HG03342 (cell line): ENCODE measurements around the gene KRT5.
"Not testable (repeated sequence)": the region's sequence is repeated elsewhere in the genome, so short reads cannot be mapped to it uniquely, and the experiment has no call there.

Experiments
- ATAC-seq: cut with Tn5 transposase; IDR thresholded peaks from one replicate; pipeline ENCODE4 v1.9.1; 2021; ENCODE audit warnings: mild to moderate bottlenecking, moderate library complexity; ENCODE audit not compliant: unreplicated experiment

Gene KRT5

DNA sequence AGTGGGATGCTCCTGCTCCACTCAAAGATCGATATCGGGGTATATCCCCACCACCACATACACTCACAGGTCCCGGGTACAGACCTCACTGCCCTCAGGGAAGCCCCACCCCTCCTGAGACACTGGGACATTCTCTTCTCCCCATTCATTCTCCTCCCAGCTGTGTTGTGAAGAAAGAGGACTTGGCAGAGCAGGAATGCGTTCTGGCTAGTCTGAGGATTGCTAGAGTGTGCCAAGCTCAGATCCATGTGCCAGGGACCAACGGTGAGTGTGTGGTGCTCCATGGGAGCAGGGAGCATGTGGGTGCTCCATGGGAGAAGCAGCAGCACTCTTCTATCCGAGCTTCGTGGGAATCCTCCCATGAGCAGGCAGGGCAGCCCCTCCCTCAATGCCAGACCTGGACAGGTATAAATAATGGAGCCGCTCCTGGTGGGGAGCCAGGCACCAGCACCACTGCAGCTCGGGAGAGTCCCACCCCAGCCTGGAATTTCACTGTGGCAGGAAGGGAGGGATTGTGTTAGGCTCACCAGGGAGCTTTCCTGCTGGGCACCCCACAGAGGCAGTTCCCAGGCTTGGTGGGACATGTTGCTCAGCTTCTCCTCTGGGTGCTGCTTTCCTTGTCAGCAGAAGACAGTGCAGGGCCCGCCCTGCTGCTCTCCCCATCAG is 2.3 kb upstream of the KRT5 start:
- ATAC-seq: no peak

DNA sequence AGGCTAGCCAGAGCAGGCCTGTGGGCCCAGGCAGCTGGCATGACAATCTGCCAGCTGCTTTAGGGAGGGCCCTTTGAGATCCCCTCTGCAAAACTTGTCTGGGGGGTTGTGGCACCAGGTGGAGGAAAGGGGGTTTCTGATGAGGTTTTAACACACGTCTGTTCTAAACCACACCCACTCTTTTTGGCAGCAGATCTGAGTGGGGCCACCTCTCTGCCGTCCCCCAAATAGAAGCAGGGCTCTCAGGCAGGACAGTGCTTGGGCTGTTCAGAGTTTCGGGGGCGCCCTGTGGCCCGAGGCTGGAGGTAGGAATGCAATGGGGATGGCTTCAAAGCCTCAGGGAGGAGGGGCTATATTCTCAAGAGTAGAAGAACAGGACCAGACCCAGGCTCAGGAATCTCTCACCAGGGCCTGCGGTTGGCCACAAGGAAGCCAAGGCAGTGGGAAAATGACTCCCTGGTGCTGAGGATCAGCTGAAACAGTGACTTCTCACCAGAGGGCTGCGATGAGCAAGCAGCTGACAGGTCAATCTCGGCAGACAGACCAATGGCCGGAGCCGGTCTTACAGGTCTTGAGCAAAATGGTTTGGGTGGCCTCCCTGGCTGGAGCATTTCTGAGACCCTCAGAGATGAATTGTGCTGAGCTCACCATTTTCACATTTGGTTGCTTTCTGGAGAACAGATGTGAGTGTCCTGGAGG is 1.5 kb upstream of the KRT5 start:
- ATAC-seq: no peak

DNA sequence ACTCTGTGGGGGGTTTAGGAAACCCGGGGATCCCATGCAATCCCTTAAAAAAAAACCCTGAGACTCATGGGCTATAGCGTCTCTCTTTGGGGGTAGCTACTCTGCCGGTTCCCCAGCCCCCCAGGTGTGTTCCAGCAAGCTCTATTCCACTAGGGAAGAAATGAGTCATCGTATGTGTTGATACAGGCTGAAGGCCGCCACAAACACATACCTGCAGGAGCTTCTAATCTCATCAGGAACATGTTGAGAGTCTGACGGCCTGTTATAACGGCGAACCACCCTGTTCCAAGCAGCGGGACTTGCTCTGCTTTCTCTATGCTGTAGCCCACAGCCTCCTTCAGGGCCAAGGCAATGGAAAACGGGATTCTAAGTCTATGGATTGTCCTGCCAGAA is 977 bp upstream of the KRT5 start:
- ATAC-seq: no peak

DNA sequence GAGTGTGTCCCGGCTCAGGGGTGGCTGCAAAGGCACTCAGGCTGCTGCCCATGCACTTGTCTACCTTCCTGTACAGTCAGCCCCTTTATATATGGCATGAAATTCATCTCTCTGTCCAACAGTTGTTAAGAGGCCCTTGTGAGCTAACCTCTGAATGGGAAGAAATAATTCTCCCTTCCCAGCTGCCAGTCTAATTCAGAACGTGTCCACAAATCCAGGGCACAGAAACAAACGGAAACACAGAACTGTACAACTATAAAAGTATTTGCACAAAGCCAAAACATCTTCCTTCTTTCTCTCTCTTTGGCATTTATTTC is 849 bp downstream of the KRT5 start:
- no peak for ATAC-seq

DNA sequence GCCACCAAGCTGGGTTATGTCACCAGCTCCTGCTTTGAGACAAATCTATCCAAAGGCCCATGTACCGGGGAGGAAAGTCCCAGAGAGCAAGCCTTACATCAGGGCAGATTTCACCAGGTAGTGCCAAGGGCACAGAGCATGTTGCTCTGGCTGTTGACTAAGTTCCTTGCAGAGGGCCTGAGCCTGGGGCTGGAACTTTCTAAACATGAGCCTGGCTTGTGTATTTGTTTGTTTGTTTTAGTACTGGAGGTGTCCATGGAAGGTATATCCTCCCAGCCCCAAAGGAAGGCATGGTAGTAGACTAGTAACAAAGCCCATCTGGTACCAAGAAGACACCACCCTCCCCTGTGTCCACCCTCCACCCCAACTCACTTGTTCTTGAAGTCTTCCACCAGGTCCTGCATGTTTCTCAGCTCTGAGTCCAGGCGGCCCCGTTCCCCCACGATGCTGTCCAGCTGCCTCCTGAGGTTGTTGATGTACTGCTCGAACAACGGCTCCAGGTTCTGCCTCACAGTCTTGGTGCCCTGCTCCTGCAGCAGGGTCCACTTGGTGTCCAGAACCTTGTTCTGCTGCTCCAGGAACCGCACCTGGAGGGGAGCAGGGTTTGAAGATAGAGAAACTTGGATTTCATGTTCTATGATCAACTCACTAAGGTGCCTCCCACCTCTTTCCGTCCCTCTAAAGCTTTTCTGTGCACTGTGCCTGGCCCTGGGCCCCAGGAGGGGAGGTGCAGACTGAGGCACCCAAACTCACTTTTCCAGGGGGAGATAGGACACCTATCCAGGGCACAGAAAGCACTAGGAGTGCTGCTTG is 1.4 kb downstream of the KRT5 start:
- ATAC-seq: no peak

DNA sequence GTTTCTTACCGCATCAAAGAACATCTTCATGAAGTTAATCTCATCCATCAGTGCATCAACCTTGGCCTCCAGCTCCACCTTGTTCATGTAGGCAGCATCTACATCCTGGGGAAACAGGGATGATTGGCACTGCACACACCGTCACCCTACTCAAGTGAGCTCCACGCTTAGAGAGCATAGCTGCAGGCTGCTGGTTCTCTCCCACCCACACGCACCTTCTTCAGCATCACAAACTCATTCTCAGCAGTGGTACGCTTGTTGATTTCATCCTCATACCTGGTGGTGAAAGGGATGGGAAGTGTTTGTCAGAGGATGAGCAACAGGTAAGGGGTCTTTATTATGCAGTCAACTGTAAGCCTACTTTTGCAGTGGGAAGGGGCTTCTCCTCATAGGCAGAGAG is 2.3 kb downstream of the KRT5 start:
- ATAC-seq: no peak

DNA sequence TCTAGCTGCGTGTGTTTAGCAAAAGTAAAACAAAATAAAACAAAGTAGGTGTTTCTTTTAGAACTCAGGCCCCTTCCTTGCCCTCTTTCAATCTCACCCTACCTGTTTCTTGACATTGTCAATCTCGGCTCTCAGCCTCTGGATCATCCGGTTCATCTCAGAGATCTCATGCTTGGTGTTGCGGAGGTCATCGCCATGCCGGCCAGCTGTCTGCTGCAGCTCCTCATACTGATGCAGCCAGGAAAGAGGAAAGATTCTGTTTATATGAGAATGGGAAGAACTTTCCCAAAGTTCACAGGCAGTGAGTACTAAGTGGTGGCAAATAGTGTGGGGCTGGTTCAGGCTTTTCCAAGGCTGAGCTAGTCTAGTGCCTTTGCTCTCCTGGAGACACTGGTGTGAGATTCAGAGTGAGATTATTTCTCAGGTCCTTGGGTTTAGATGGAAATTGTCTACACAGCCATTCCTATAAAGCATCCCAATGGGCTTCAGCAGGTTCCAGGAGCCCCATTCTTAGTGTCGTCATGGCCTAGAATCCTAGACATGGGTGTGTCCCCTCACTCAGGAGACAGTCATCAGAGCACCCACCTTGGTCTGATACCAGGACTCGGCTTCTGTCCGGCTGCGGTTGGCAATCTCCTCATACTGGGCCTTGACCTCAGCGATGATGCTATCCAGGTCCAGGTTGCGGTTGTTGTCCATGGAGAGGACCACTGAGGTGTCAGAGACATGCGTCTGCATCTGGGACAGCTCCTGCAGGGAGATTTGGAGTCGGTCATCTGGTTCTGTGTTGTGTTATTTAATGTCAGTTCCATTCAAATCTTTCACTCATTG is 3.0 kb downstream of the KRT5 start:
- ATAC-seq: no peak

DNA sequence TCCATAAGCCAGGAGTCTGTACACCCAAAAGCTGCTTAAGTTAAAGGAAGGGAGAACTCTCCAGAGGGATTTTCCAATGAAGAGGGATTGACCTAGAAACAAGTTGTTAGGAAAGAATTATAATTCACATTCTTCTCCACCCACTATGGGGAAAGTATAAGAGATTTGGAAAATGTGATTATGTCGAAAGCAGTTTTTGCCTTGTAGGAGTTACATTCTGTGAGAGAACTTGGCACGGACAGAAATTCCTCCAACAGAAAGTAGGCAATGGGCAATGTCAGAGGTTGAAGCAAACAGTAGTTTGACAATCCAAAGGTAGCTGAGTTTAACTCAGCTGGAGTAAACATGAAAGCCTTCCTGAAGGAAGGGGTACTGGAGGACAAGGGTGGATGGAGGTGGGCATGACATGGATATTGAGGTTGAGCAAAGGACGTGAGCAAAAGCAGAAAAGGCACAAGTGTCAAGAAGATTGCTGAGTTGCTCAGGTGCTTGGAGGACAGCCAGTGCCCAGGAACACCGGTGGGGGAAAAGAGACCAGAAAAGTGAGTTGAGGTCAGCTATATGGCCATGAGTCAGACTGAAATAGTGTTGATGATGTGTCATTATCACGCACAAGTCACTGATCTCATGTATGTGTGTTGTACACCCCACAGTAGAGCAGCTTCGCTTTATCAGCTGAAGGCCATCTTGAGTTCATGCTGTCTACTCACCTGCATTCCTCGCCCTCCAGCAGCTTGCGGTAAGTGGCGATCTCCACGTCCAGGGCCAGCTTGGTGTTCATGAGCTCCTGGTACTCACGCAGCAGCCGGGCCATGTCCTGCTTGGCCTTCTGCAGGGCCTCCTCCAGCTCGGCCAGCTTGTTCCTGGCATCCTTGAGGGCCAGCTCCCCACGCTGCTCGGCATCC is 4.0 kb downstream of the KRT5 start:
- no peak for ATAC-seq

DNA sequence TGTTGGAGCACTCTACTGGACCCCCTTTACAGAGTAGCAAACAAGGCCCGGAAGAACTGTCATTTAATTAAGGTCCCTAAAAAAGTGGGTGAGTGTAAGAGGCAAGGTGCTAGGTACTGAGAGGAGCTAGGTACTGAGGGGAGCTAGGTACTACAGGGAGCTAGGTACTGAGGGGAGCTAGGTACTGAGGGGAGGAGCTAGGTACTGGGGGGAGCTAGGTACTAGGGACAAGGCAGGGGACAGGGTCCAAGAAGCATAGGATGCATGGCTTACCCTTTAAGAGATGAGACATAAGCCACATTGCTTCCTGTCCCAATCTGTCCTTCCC is 4.9 kb downstream of the KRT5 start:
- no peak for ATAC-seq

DNA sequence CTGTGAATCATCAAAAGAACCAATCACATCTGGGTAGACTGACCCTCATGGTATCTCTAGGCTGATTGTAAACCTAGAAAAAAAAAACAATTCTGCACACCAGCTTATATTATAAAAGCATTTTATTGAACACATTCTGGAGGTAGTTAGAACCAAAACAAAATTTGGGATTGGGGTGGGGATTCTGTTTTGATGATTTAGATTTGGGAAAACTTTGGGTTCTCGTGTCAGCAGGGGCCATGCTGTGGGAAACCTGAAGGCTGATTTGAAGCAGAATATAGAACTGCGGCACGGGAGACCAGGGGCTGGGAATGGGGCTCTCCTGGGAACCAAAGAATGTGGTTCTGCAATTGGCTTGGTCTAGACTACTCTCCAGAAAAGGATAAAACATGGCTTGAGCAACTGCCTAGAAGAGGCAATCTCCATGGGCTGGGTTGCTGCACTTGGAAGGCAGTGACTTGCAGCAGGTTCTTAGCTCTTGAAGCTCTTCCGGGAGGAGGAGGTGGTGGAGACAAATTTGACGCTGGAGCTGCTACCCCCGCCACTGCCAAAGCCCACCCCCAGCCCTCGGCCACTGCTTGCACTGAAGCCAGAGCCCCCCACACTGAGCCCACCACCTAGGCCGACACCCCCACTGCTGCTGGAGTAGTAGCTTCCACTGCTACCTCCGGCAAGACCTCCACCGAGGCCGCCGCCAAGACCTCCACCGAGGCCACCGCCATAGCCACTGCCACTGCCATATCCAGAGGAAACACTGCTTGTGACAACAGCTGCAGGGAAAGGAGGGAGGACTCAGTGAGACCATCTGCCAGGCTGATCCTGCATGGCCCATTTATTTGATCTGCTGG is 5.5 kb downstream of the KRT5 start:
- no peak for ATAC-seq

DNA sequence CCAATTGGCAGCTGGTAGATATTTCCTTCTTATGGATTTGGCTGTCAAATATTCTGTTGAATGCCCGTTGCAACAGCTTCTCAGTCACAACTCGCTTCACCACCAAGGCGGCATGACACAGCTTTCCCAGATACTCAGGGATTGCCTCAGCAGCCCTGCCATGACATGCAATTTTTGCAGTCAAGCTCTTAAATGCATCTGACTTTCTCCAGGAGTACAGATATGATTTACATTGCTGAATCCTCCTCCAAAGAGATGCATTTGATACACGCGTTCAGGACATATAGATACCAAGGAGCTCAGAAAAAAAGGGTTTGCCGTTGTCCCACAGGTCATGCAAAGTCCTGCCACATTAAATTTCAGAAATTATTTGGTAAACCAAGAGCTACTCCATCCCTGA is 6.5 kb downstream of the KRT5 start:
- no peak for ATAC-seq

DNA sequence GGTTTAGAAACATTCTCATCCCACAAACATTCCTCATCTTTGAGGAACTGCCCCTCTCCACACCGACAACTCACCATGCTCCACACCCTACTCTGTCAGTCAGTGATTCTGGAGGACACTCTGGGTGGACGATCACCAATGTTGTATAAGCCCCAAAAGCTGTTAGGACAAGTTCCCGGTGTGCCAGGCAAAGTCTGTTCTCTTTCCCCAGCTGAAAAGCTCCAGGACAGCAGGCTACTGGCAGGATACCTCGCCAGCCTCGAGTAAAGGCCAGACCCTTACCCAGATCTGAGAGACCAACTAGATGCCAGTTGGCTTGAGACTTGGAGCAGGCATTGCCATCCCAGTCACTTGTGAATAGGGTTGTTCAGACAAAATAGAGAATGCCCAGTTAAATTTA is 12.0 kb downstream of the KRT5 start:
- ATAC-seq: no peak

DNA sequence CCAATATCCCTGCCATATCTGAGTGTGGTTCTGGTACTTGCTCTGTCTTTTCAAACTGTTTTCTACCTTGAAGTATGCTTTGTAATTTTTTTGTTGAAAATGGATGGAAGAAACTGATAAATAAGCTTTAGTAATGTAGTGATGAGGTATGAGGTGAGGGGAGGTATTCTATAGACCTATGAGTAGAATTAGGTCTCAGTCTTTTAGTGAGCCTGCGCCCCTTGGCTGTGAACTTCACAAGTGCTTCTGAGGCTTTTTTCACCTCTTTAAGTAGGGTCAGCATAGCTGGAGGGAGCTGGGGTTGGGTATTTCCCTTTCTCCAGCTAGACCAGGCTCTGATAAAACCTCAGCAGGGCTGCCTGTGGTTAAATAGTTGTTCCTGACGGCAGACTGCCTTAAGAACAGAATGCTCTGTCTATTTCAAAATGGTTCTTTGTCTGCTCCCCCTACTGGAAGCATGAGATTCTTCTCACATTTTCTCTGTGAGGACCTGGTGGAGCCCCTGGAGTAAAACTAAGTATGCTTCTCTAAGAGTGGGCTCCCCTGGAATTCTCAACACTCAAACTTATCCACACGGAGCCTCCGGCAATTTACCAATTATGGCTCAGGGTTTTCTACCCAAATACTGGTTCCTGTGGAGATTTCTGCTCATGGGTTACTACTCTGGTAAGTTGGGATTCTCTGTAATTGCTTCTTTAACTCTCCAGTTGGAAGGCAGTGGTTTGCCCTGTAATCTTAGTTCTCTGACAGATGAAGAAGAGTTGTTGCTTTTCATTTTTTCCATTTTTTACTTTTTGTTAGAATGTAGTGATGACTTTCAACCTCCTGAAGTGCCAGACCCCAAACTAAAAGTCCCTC is 13.1 kb downstream of the KRT5 start:
- no peak for ATAC-seq

DNA sequence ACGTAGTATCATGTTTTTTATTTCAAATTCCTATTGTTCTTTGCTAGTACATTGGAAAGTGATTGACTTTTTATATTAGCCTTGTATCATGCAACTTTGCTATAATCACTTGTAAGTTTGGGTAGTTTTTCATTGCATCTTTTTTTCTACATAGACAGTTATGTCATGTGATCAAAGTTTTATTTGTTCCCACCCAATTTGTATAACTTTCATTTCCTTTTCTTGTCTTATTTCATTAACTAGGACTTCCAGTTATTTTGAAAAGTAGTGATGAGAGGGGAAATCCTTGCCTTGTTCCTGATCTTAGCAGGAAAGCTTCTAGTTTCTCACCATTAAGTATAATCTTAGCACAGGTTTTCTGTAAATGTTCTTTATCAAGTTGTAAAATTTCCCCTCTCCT is 17.3 kb downstream of the KRT5 start:
- ATAC-seq: no peak

DNA sequence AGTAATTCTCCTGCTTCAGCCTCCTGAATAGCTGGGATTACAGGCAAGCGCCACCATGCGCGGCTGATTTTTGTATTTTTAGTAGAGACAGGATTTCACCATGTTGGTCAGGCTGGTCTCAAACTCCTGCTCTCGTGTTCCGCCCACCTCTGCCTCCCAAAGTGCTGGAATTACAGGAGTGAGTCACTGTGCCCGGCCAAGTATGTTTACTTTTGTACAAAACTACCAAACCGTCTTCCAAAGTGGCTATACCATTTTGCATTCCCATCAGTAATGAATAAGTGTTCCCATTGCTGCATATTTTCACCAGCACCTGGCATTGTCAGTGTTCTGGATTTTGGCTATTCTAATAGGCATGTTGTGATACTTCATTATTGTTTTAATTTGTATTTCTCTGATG is 18.7 kb downstream of the KRT5 start:
- no peak for ATAC-seq

DNA sequence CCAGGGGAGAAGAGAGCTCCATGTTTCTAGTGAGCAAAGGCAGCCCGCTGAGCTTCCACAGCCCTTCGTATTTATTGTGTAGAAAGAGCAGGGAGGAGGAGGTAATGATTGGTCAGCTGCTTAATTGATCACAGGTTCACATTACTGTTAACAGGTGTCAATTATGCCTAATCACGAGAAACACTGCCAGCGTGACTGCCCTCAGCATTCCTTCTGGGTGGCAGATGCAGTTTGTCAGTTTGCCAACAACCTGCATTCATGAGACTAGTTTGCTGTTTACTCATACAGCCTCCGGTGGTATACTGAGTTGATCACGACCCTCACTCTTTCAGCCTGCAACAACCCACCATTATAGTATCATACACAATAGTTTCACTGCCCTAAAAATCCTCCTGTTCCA is 19.6 kb downstream of the KRT5 start:
- ATAC-seq: not testable (repeated sequence)

DNA sequence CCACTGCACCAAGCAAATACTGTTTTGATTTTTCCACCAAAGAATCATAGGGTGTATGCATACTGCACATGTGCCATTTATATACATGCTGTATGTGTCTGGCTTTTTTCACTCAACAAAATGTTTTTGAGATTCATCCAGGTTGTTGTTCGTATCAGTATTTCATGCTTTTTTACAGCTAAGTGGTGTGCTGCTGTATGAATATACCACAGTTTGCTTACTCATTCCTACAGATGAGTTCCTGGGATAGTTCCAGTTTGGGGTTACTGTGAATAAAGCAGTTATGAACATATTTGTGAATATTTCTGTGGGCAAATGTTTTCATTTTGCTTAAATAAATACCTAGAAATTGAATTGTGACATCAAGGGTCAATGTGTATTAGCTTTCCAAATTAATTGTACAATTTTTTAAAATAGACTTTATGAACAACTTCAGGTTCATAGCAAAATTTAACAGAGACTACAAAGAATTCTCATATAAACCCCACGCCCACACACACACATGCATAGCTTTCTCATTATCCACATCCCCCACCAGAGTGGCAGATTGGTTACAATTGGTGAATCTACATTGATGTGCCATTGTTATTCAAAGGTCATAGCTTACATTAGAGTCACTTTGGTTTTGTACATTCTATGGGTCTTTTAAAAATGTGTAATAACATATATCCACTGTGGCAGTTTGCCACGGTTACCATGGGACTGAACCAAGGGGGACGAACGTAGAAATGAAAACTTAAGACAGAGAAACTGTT is 20.2 kb downstream of the KRT5 start:
- ATAC-seq: no peak

DNA sequence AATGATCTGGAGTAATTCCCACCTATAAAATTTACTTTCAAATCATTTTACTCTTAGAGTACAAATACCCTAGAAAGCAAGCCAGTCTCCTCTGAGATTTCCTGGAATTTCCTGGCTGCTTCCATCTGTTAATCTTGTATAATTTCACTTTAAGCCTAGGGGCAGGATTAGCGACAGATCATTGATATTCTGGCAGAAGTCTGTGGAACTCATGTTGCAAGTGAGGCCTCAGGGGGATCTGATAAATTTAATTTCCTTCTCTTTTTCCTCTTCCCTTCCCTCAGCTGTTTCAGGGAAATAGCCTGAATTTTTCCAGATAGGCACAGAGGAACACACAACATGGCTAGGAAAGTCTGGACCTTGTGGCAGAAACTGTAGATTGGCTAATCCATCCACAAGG is 21.2 kb downstream of the KRT5 start:
- no peak for ATAC-seq
